Neural progenitor cell (in vitro differentiated cells): ENCODE results near the gene DNASE1L3. TPM values are rescaled to one million over a fixed set of nuclear protein-coding genes. Genes with fewer than 3 reads are reported as not detected.

Experiments
- DNase-seq: peaks from one replicate; pipeline ENCODE4 v3.0.0-alpha.2; 2016; ENCODE audit warnings: low spot score
- H2AFZ ChIP-seq: fragments of 200-600 bp; sonication (generic); replicated peaks from 2 replicates; pipeline ENCODE4 v1.6.1; 2016; ENCODE audit warnings: antibody characterized with exemption
- H3F3A ChIP-seq: fragments of 200-600 bp; sonication (generic); 2 replicates; pipeline ENCODE4 v1.6.1; 2016; ENCODE audit warnings: antibody characterized with exemption, low read depth
- H3K27ac ChIP-seq: fragments of 200-600 bp; sonication (generic); 2 replicates; pipeline ENCODE4 v1.5.1; 2016; ENCODE audit warnings: mild to moderate bottlenecking
- H3K27me3 ChIP-seq: fragments of 200-600 bp; sonication (generic); 2 replicates; pipeline ENCODE4 v1.6.1; 2016; ENCODE audit warnings: mild to moderate bottlenecking, moderate library complexity
- H3K36me3 ChIP-seq: fragments of 200-600 bp; sonication (generic); 2 replicates; pipeline ENCODE4 v1.5.1; 2016
- H3K4me1 ChIP-seq: fragments of 200-600 bp; sonication (generic); 2 replicates; pipeline ENCODE4 v1.6.1; 2016; ENCODE audit warnings: mixed run types
- H3K4me2 ChIP-seq: fragments of 200-600 bp; sonication (generic); 2 replicates; pipeline ENCODE4 v1.6.1; 2016
- H3K4me3 ChIP-seq: fragments of 200-600 bp; sonication (generic); 2 replicates; pipeline ENCODE4 v1.5.1; 2016
- H3K79me2 ChIP-seq: fragments of 200-600 bp; sonication (generic); 2 replicates; pipeline ENCODE4 v1.6.1; 2016; ENCODE audit warnings: low read depth
- H3K9ac ChIP-seq: fragments of 200-600 bp; sonication (generic); 2 replicates; pipeline ENCODE4 v1.6.1; 2016
- H3K9me3 ChIP-seq: fragments of 200-600 bp; sonication (generic); 2 replicates; pipeline ENCODE4 v1.5.1; 2016; ENCODE audit warnings: low read depth
- H4K20me1 ChIP-seq: fragments of 200-600 bp; sonication (generic); 2 replicates; pipeline ENCODE4 v1.6.1; 2016; ENCODE audit warnings: low read depth
- H3K27ac Mint-ChIP-seq: 3 replicates; pipeline ENCODE4 v1.8.0; 2021; ENCODE audit warnings: mixed read lengths
- H3K27me3 Mint-ChIP-seq: 2 replicates; pipeline ENCODE4 v1.8.0; 2022; ENCODE audit warnings: low read depth, mild to moderate bottlenecking, inconsistent platforms, moderate library complexity, mixed read lengths; ENCODE audit not compliant: insufficient read depth
- H3K36me3 Mint-ChIP-seq: 3 replicates; pipeline ENCODE4 v1.8.0; 2021; ENCODE audit warnings: mixed read lengths
- H3K4me1 Mint-ChIP-seq: 3 replicates; pipeline ENCODE4 v1.8.0; 2021; ENCODE audit warnings: mixed read lengths
- H3K4me3 Mint-ChIP-seq: 3 replicates; pipeline ENCODE4 v1.8.0; 2021; ENCODE audit warnings: mild to moderate bottlenecking, moderate library complexity, mixed read lengths
- H3K9me3 Mint-ChIP-seq: 3 replicates; pipeline ENCODE4 v1.8.0; 2020; ENCODE audit warnings: mixed read lengths
- EZH2 ChIP-seq: fragments of 200-600 bp; sonication (generic); IDR thresholded peaks from 2 replicates; pipeline ENCODE4 v1.6.1; 2017; ENCODE audit warnings: antibody characterized with exemption, mild to moderate bottlenecking, moderate library complexity
- EZH2phosphoT487 ChIP-seq: fragments of 200-600 bp; sonication (generic); IDR thresholded peaks from 2 replicates; pipeline ENCODE4 v1.6.1; 2017; ENCODE audit warnings: antibody characterized with exemption
- total RNA-seq: library from RNA; depleted of rRNA; stranded (reverse); fragments of >200 nt; gene quantifications from 2 replicates; pipeline ENCODE4 v1.2.3, GENCODE V29; 2015; ENCODE audit warnings: low replicate concordance
- TF ChIP-seq, protein P1 (sequence below): fragments of 200-600 bp; sonication (generic); IDR thresholded peaks from 2 replicates; pipeline ENCODE4 v1.5.1; 2017; ENCODE audit warnings: antibody characterized with exemption, mild to moderate bottlenecking

DNASE1L3 gene
- total RNA-seq, 1 donor from 2014 or later: not detected

DNA sequence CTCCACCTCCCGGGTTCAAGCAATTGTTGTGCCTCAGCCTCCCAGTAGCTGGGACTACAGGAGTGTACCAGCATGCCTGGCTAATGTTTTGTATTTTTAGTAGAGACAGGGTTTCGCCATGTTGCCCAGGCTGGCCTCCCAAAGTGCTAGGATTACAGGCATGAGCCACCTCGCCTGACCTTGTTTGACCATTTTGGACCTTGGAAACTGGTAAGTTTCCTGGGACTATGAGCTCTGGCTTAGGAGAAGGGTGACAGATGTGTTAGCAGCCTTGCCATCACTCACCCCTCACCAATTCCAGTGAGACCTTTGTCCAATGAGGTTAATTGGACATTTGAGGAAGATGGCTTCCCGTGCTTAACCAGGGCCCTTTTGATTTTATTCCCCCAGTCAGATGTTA, 19.9 kb downstream of the DNASE1L3 start:
- no peak overlapping the region for H3K4me3 Mint-ChIP-seq

DNA sequence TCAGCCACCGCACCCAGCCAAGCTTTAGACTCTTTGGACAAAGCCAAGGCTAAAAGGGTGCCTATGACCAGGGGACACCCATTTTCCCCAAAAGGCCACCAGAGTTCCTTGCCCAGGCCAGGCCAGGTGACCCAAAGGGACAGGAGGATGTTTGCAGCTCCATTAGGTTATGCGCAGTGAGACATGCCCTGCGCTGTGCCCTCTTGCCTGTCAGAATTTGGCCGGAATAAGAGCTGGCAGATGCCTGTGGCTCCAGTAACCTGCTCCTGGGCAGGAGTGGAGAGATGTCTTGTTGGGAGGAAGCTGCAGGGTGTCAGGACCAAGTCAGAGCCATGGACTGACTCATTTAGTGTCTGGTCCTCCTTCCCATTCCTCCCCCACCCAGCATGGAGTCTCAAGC, 20.5 kb downstream of the DNASE1L3 start:
- no peak for DNase-seq
- H3K4me2 ChIP-seq: no peak overlapping the region
- H4K20me1 ChIP-seq: no peaks in the 10 kb centered on the region
- no peak overlapping the region for H3K9ac ChIP-seq
- H3K9me3 ChIP-seq: no peaks in the 10 kb centered on the region
- Mint-ChIP-seq H3K36me3 (no peaks in the 10 kb centered on the region), H3K27ac (no peak overlapping the region), H3K27me3 (peaks cover 12% of the 10 kb centered on the region), H3K9me3 (peaks cover 2% of the 10 kb centered on the region), H3K4me1 (peaks cover 16% of the 10 kb centered on the region), H3K4me3 (no peak overlapping the region)
- no peak overlapping the region for H3K27ac ChIP-seq
- peaks cover 10% of the 10 kb centered on the region for H3K4me1 ChIP-seq
- no peak overlapping the region for H2AFZ ChIP-seq
- TF ChIP-seq EZH2 (no peak), EZH2phosphoT487 (no peak)
- TF ChIP-seq, protein P1, sequence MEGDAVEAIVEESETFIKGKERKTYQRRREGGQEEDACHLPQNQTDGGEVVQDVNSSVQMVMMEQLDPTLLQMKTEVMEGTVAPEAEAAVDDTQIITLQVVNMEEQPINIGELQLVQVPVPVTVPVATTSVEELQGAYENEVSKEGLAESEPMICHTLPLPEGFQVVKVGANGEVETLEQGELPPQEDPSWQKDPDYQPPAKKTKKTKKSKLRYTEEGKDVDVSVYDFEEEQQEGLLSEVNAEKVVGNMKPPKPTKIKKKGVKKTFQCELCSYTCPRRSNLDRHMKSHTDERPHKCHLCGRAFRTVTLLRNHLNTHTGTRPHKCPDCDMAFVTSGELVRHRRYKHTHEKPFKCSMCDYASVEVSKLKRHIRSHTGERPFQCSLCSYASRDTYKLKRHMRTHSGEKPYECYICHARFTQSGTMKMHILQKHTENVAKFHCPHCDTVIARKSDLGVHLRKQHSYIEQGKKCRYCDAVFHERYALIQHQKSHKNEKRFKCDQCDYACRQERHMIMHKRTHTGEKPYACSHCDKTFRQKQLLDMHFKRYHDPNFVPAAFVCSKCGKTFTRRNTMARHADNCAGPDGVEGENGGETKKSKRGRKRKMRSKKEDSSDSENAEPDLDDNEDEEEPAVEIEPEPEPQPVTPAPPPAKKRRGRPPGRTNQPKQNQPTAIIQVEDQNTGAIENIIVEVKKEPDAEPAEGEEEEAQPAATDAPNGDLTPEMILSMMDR: no peak
- no peaks in the 10 kb centered on the region for H3K36me3 ChIP-seq
- H3K27me3 ChIP-seq: no peaks in the 10 kb centered on the region
- no peaks in the 10 kb centered on the region for H3F3A ChIP-seq
- no peak overlapping the region for H3K4me3 ChIP-seq
- H3K79me2 ChIP-seq: no peaks in the 10 kb centered on the region

More for the DNA sequence above, 19.9 kb downstream of the DNASE1L3 start:
- Histone ChIP-seq H3K4me2 (no peak overlapping the region), H3K9me3 (no peaks in the 10 kb centered on the region), H2AFZ (no peak overlapping the region), H3K4me3 (no peak overlapping the region), H3K36me3 (no peaks in the 10 kb centered on the region), H3K27ac (no peak overlapping the region), H3F3A (no peaks in the 10 kb centered on the region), H3K27me3 (no peaks in the 10 kb centered on the region), H3K9ac (no peak overlapping the region), H3K4me1 (peaks cover 10% of the 10 kb centered on the region), H3K79me2 (no peaks in the 10 kb centered on the region), H4K20me1 (no peaks in the 10 kb centered on the region)
- Mint-ChIP-seq H3K4me1 (peaks cover 16% of the 10 kb centered on the region), H3K36me3 (no peaks in the 10 kb centered on the region), H3K9me3 (peaks cover 2% of the 10 kb centered on the region), H3K27me3 (peaks cover 12% of the 10 kb centered on the region), H3K27ac (no peak overlapping the region)
- no peak for TF ChIP-seq EZH2phosphoT487
- no peak for TF ChIP-seq EZH2
- TF ChIP-seq, protein P1: no peak
- no peak for DNase-seq

DNA sequence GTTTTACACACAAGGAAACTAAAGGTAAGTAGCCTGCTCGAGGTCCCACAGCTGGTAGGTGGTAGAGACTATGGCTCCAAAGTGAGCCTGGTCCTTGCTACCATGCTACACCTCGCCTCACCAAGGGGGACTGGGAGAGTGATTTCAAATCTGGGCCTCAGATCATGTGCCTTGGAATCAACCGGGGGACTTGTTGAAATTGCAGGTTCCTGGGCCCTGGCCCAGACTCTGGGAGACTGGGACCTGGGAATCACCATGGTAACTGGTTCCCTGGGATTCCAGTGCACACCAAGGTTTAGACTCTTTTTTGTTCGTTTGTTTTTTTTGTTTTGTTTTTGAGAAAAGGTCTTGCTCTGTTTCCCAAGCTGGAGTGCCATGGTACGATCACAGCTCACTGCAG, 21.1 kb downstream of the DNASE1L3 start:
- Histone ChIP-seq H3F3A (no peaks in the 10 kb centered on the region), H3K9me3 (no peaks in the 10 kb centered on the region), H3K36me3 (no peaks in the 10 kb centered on the region), H3K4me2 (no peak overlapping the region), H2AFZ (no peak overlapping the region), H3K9ac (no peak overlapping the region), H3K4me3 (no peak overlapping the region), H3K4me1 (peaks cover 10% of the 10 kb centered on the region), H4K20me1 (no peaks in the 10 kb centered on the region), H3K27me3 (no peaks in the 10 kb centered on the region), H3K27ac (no peak overlapping the region), H3K79me2 (no peaks in the 10 kb centered on the region)
- Mint-ChIP-seq H3K27ac (no peak overlapping the region), H3K4me1 (peaks cover 16% of the 10 kb centered on the region), H3K9me3 (peaks cover 2% of the 10 kb centered on the region), H3K36me3 (no peaks in the 10 kb centered on the region), H3K27me3 (peaks cover 11% of the 10 kb centered on the region), H3K4me3 (no peak overlapping the region)
- TF ChIP-seq EZH2phosphoT487 (no peak), EZH2 (no peak)
- TF ChIP-seq, protein P1: no peak
- no peak for DNase-seq
